Sigmoid colon (tissue), 7 donors: ENCODE measurements around the gene ITPRIP. TPM values are rescaled to one million over a fixed set of nuclear protein-coding genes. Genes with fewer than 3 reads are reported as not detected.

Source experiments
- DNase-seq: peaks from one replicate; pipeline ENCODE4 v3.0.0-alpha.2; 2019
- H3K27ac ChIP-seq, 4 donors: fragments of 200-600 bp; sonication (generic); one replicate each; pipeline ENCODE4 v1.5.1; 2016 to 2019; ENCODE audit warnings: mild to moderate bottlenecking in 1 of 4
- H3K27me3 ChIP-seq, 3 donors: fragments of 200-600 bp; sonication (generic); one replicate each; pipeline ENCODE4 v1.5.1; 2019; ENCODE audit warnings: mild to moderate bottlenecking in 1 of 3
- H3K36me3 ChIP-seq, 4 donors: fragments of 200-600 bp; sonication (generic); one replicate each; pipeline ENCODE4 v1.5.1; 2016 to 2019
- H3K4me1 ChIP-seq, 4 donors: fragments of 200-600 bp; sonication (generic); one replicate each; pipeline ENCODE4 v1.5.1; 2017 to 2019
- H3K4me3 ChIP-seq, 4 donors: fragments of 200-600 bp; sonication (generic); one replicate each; pipeline ENCODE4 v1.5.1; 2017 to 2019; ENCODE audit warnings: mild to moderate bottlenecking in 2 of 4, moderate library complexity in 1 of 4
- H3K9me3 ChIP-seq, 4 donors: fragments of 200-600 bp in 3 of 4; sonication (generic) in 3 of 4; one replicate each; pipeline versions ENCODE4 v1.5.1 to v1.6.1; 2013 to 2019
- EP300 ChIP-seq, 4 donors: sonication (generic); formaldehyde crosslinking; IDR thresholded peaks; one replicate each; pipeline ENCODE4 v1.6.1; 2017; ENCODE audit warnings: antibody characterized with exemption in 4 of 4
- POLR2A ChIP-seq, 2 donors: fragments of 450-650 bp; IDR thresholded peaks; one replicate each; pipeline ENCODE4 v1.6.1; 2016; ENCODE audit warnings: antibody characterized with exemption in 2 of 2, mild to moderate bottlenecking in 2 of 2, moderate library complexity in 2 of 2
- POLR2AphosphoS5 ChIP-seq, 4 donors: sonication (generic); formaldehyde crosslinking; IDR thresholded peaks; one replicate each; pipeline ENCODE4 v1.6.1; 2017; ENCODE audit warnings: antibody characterized with exemption in 4 of 4
- WGBS, 2 donors: extraction: QIAGEN DNeasy Blood & Tissue Kit; methylation state at CpG; one replicate each; pipeline ENCODE4 v1.1.7; 2013; 5-methylcytosine and 5-hydroxymethylcytosine counted together
- intact Hi-C: fragments of 100-400 bp; cut with DNase I; formaldehyde crosslinking; loops from one replicate; pipeline ENCODE4 v1.15.1; 2023
- polyA plus RNA-seq, 3 donors: library from polyadenylated mRNA; stranded (reverse); fragments of 200-250 nt; gene quantifications; one replicate each; pipeline ENCODE4 v1.2.3, GENCODE V29; 2013
- total RNA-seq, 4 donors: library from RNA; depleted of rRNA; stranded (reverse); fragments of >200 nt; gene quantifications; one replicate each; pipeline ENCODE4 v1.1.0, GENCODE V29; 2016
- TF ChIP-seq, protein P1 (sequence below), 4 experiments: fragments of 450-650 bp in 3 of 4; fragments of 200-600 bp in 1 of 4; IDR thresholded peaks; one replicate each; pipeline ENCODE4 v1.5.1; 2016 to 2019; ENCODE audit warnings: antibody characterized with exemption in 4 of 4, mild to moderate bottlenecking in 3 of 4, moderate library complexity in 2 of 4
- donor health status: healthy with polysubstance abuse.
- donor health status: Bipolar disorder and iron deficiency.
- donor health status: healthy.

ITPRIP gene
- total and polyA plus RNA-seq, 7 donors: 1.2 to 22.4 (median 11.4) TPM

DNA sequence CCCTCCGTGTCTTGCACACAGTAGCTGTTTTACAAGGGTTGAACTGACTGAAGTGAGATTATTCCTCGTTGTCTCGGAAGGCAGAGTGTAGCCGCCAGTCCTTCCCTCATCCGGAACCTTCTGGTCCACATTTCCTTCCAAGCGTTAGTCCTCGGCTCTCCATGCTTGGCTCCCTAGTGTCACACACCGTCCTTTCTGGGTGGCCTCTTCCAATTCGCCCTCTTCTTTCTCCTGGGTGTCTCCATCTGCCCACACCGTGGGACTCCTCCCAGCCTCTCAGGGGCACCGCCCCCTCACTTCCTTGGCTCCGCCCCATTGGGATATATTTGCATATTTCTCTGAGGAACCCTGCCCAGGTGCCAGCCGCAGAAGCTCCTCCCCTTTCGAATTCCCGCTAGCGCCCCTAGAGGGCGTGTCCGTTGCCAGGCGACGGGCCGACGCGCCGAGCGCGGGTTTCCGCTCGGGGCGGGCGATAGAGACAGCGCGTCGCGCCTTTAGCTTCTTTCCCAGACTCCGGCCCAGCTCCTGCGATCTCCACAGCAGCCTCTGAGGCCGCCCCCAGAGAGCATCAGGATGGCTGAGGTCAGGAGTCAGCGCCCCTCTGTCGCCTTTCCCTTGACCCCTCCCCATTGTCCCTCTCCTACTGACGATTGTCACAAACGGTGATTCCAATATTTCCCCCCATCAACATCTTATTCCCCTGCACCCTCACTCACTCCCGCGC lies 15.2 kb upstream of the ITPRIP start, which contains the start of gene CFAP58:
Gene CFAP58 (plus strand): TSS at position 509 of the 724 bp plus-strand sequence. CDS start 65 bp downstream, at position 574.
- Histone ChIP-seq H3K27ac (peak within 1 kb of the TSS in 1 of 4 donors; percentile 4), H3K9me3 (no peaks in the 10 kb centered on the region), H3K36me3 (no peaks in the 10 kb centered on the region), H3K4me1 (peaks cover 0 to 26% (median 17%) of the 10 kb centered on the region in 4 donors), H3K4me3 (peak within 1 kb of the TSS; percentile 13 to 45 (median 30)), H3K27me3 (no peaks in the 10 kb centered on the region)
- intact Hi-C loops: loop anchor here (5.0 kb wide), 1 partner anchor 231 kb away; the partner anchor contains the start of gene SFR1
- TF ChIP-seq POLR2AphosphoS5 (IDR thresholded peaks at IDR 0.05) (peak in 2 of 4 donors; percentile 17 to 38), EP300 (IDR thresholded peaks at IDR 0.05) (no peak), POLR2A (IDR thresholded peaks at IDR 0.05) (no peak)
- TF ChIP-seq, protein P1, sequence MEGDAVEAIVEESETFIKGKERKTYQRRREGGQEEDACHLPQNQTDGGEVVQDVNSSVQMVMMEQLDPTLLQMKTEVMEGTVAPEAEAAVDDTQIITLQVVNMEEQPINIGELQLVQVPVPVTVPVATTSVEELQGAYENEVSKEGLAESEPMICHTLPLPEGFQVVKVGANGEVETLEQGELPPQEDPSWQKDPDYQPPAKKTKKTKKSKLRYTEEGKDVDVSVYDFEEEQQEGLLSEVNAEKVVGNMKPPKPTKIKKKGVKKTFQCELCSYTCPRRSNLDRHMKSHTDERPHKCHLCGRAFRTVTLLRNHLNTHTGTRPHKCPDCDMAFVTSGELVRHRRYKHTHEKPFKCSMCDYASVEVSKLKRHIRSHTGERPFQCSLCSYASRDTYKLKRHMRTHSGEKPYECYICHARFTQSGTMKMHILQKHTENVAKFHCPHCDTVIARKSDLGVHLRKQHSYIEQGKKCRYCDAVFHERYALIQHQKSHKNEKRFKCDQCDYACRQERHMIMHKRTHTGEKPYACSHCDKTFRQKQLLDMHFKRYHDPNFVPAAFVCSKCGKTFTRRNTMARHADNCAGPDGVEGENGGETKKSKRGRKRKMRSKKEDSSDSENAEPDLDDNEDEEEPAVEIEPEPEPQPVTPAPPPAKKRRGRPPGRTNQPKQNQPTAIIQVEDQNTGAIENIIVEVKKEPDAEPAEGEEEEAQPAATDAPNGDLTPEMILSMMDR (IDR thresholded peaks at IDR 0.05): peak; percentile 6 to 63 (median 38)
- peak; percentile 94 for DNase-seq
- 2 to 3% methylated on average over 43 of the region's 43 CpGs for WGBS, 2 donors

DNA sequence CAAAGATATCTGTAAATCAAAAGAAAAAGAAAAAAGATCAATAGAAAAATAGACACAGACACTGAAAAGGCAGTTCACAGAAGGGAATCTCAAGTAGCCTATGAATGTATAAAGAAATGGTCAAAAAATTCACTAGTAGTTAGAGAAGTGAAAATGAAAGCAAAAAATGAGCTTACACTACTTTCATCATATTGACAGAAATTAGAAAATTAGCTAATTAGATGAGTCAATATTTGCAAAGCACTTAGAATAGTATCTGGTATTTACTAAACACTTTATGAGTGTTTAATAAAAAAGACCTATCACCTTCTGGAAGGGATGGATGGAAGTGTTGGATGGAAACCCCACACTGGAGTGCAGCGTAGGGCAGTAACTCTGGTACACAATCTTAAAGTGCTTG lies 13.7 kb upstream of the ITPRIP start:
- Histone ChIP-seq H3K4me3 (no peak overlapping the region), H3K27me3 (no peaks in the 10 kb centered on the region), H3K4me1 (peaks cover 0 to 26% (median 17%) of the 10 kb centered on the region in 4 donors), H3K27ac (no peak overlapping the region), H3K36me3 (no peaks in the 10 kb centered on the region), H3K9me3 (no peaks in the 10 kb centered on the region)
- WGBS, 2 donors: 65 to 75% methylated on average over 1 of the region's 1 CpG
- intact Hi-C loops: loop anchor here (5.0 kb wide), 1 partner anchor 230 kb away; the partner anchor contains the start of gene SFR1
- TF ChIP-seq POLR2A (IDR thresholded peaks at IDR 0.05) (no peak), POLR2AphosphoS5 (IDR thresholded peaks at IDR 0.05) (no peak), EP300 (IDR thresholded peaks at IDR 0.05) (no peak)
- TF ChIP-seq, protein P1 (IDR thresholded peaks at IDR 0.05): no peak
- DNase-seq: no peak

DNA sequence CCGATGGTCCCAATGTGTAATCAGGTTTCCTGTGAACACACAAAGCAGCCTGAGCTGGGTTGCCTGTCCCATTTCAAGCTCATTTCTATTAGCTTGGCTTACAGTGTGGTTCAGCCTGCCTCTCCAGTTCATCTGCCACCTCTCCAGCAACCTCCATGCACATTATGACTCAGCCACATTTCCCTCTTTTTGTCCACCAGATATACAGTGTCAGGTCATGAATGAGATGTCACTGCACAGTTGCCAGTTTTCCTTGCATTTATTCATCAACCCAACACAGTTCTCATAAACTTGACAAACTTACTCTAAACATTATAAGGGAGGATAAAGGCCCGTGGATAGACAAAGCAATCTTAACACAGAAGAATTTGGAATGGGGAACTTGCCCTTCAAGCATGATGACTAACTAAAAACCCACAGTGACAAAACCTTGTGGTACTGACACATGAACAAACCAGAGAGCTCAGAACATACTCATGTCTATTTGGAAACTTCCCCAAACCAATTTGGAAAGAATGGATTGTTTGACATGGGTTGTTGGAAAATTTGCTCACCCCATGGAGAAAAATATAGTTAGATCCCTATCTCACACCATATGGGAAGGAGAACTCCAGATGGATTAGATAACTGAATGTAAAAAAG lies 12.9 kb upstream of the ITPRIP start:
- Histone ChIP-seq H3K27me3 (no peaks in the 10 kb centered on the region), H3K4me3 (no peak overlapping the region), H3K27ac (no peak overlapping the region), H3K9me3 (no peaks in the 10 kb centered on the region), H3K36me3 (no peaks in the 10 kb centered on the region), H3K4me1 (peaks cover 0 to 26% (median 17%) of the 10 kb centered on the region in 4 donors)
- TF ChIP-seq EP300 (IDR thresholded peaks at IDR 0.05) (no peak), POLR2AphosphoS5 (IDR thresholded peaks at IDR 0.05) (no peak), POLR2A (IDR thresholded peaks at IDR 0.05) (no peak)
- TF ChIP-seq, protein P1 (IDR thresholded peaks at IDR 0.05): no peak
- DNase-seq: no peak
- WGBS, 2 donors: 56 to 58% methylated on average over 2 of the region's 2 CpGs
- intact Hi-C loops: loop anchor here (5.0 kb wide), 1 partner anchor 229 kb away; the partner anchor contains the start of gene SFR1

DNA sequence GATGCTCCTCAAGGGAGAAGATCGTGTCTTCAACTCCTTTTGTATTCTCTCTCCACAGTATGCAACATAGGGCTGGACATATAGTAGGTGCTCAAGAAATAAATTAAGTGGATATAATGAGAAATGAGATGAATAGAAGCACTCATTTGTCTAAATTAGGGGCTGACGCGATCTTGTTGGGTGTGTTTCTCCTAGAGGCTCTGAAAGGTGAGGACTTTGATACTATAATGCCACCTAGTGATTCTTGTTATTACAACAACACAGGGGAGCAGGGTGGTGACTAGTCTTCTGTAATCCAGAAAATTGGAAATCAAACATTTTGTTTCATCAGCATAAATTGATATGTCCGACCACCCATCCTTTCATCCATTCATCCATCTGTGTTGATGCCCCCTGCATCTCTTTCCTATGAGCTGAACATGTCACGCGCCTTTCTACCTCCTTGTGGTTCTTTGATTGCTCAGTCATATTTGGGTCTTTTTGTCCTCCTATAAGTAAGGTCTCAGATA lies 11.9 kb upstream of the ITPRIP start:
- no peaks in the 10 kb centered on the region for H3K9me3 ChIP-seq
- TF ChIP-seq EP300 (IDR thresholded peaks at IDR 0.05): no peak
- TF ChIP-seq, protein P1 (IDR thresholded peaks at IDR 0.05): peak; percentile 25 to 75 (median 70)
- no peaks in the 10 kb centered on the region for H3K36me3 ChIP-seq
- peak overlapping the region in 2 of 4 donors; percentile 13 to 21 for H3K4me3 ChIP-seq
- intact Hi-C loops: loop anchor here (1.0 to 5.0 kb wide), 3 partner anchors 45 to 228 kb away; partner anchors contain the start of gene SFR1
- peaks cover 0 to 26% (median 17%) of the 10 kb centered on the region in 4 donors for H3K4me1 ChIP-seq
- H3K27ac ChIP-seq: peak overlapping the region; percentile 36 to 57 (median 48)
- 23 to 31% methylated on average over 6 of the region's 6 CpGs for WGBS, 2 donors
- H3K27me3 ChIP-seq: no peaks in the 10 kb centered on the region
- DNase-seq: no peak
